LNCAP (cell line): ENCODE data around the gene ZNF664.

Source experiments
- TF ChIP-seq, protein P1 (sequence below): fragments of 450-650 bp; IDR thresholded peaks from 2 replicates; pipeline ENCODE4 v1.5.1; 2017; ENCODE audit warnings: mild to moderate bottlenecking

ZNF664 gene

DNA sequence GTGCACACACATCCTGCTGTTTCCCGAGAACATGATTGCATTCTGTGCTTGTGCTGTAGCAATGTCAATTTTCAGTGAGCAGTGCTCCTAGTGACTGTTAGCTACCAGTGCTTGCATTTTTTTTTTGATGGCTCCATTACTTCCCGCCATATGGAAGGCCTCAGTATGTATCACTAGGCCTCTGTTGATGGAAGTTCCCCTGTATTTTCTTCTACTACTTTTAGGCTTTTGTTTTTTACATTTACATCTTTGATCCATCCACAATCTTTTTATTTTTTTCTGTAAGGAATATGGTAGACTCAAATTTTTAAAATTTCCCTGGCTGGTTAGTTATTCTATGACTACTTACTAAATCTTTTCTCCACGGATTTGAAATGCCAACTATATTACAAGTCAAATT lies 49.1 kb downstream of the ZNF664 start:
- TF ChIP-seq, protein P1, sequence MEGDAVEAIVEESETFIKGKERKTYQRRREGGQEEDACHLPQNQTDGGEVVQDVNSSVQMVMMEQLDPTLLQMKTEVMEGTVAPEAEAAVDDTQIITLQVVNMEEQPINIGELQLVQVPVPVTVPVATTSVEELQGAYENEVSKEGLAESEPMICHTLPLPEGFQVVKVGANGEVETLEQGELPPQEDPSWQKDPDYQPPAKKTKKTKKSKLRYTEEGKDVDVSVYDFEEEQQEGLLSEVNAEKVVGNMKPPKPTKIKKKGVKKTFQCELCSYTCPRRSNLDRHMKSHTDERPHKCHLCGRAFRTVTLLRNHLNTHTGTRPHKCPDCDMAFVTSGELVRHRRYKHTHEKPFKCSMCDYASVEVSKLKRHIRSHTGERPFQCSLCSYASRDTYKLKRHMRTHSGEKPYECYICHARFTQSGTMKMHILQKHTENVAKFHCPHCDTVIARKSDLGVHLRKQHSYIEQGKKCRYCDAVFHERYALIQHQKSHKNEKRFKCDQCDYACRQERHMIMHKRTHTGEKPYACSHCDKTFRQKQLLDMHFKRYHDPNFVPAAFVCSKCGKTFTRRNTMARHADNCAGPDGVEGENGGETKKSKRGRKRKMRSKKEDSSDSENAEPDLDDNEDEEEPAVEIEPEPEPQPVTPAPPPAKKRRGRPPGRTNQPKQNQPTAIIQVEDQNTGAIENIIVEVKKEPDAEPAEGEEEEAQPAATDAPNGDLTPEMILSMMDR = no peak

DNA sequence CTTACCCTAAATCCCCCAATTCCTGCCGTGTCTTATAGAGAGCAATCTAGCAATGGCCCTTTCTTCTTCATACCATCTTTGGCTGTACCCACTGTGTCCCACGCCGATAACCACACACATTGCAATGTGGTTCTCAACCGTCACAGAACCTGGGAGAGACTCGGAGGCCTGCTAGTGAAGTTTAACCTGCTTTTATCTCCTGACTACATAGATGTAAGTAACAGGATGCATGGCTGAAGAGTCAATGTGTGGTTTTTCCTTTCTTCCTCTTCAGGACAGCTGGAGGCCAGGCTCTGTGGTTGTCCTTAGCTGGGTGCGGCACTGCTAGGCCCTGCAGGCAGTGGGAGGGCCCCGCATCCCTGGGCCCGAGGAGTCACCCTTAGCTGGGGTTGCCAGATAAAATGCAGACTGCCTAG lies 51.3 kb downstream of the ZNF664 start:
- TF ChIP-seq, protein P1 = no peak

DNA sequence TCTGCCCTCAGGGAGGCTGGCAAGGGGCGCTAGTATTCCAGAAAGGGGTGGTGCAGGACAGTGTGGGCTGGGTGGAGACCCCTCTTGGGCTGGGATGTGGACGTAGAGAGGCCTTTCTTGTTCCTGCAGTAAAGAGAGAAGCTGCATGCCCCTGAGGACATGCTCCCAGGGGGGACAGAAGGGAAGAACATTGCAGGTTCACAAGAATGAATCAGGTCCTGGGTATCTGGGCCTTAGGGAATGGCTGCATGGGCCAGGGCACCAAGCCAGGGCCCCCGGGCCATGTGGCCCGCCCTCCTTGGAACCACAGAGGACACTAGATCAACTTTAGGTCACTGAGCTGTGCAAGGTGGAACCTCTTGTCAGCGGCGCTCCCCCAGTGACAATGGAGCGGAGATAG lies 51.8 kb downstream of the ZNF664 start:
- TF ChIP-seq, protein P1 = no peak

DNA sequence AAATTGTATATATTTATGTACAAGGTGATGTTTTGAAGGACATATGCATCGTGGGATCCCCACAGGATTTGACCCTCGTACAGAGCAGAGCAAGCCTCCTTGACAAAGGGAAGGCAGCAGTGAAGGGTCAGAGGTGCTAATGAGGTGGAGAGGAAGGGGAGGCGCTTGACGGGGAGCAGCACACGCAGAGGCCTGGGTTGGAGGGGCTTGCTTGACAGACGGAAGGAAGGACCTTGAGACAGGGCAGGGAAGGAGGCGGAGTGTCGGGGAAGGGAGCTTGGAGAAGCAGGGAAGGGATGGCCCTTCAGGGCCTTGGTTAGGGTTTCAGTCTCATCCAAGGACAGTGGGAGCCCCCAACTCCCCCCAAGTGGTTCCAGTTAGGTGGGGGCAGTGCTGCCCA lies 52.6 kb downstream of the ZNF664 start:
- TF ChIP-seq, protein P1 = no peak

DNA sequence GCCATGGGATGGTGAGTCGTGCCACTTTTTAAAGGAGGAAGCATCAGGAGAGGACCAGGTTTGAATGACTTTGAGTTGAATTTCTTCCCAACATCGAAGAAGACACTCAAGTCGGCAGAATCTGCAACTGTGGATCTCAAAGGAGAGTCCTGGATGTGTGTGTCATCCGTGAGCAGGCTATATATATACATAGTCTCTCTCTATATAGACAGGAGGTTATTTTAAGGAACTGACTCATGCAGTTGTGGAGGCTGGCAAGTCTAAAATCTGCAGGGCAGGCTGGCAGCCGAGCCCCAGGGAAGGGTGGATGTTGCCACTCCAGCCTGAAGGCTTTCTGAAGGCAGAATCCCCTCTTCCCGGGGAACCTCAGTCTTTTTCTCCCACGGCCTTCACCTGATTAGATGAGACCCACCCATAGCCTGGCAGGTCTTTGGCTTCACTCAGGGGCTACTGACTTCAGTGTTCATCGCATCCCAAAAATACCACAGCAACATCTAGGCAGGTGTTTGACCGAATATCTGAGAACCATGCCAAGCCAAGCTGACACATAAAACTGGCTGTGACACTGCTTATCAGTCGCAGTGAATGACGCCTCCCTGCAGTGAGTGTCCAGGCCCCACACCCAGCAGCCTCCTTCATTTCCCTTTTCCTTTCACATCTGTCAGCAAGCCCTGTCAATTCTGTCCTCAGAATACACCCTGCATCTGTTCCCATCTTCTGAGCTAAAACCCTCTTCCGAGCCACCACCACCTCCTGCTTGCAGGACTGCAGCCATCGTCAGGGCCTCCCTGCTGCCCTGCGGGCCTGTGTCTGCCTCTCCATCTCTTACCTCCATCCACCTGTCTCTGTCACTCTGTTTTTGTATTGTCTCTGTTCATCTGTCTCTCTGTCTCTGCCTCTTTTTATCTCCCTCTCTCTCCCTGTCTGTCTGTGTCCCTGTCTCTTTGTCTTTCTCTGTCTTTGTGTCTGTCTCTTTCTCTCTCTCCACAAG lies 54.0 kb downstream of the ZNF664 start:
- TF ChIP-seq, protein P1 = no peak

DNA sequence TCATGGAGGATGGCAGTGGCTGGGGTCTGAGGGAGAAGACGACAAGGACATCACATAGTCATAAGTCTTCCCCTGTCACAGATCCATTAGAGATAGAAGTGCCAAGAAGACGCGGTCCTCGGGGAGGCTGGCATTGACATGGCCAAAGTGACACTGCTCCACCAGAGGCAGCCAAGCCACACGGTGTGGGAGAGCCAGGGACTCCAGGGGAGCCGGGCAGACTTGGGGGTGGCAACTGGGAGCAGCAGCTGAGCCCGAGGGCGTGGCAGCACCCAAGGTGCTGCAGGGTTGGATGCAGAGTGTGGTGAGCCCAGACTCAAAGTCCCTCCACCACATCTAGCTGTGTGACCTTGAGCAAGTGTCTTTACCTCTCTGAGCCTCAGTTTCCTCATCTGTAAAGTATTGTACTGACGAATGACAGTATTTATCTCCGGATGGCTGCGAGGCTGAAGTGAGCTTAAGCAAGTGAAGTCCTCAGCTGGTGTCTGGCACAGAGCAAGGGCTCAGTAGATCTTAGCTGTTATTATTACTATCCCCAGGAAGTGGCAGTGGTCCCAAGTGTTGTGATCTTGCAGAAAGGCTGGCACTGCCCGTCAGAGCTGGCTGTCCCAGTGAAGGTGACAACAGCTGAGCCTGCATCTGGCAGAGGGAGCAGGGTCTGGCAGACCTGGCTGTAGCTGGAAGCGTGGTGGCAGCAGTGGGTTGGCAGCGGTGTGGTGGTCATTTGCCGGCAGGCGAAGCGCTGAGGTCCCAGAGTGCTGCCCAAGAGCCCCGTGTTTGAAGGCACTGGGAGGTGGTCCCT lies 54.9 kb downstream of the ZNF664 start:
- TF ChIP-seq, protein P1 = no peak

DNA sequence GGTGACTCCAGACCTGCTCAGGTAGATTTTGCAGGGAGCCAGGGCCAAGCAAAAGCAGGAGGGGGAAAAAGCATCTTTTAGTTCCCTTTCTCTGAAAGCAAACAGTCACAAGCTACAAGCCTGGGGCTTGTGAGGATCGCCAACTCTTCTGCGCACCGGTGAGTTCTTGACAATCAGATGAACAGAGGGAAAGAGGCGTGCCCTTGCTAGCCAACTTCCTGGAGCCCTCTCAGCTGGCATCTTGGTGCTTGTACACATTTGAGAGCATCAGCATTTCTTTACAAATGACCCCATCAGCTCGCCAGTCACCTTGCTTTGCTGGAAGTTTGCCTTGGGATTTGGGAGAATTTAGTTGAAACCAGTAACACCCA lies 55.5 kb downstream of the ZNF664 start:
- TF ChIP-seq, protein P1 = no peak
